NK-92 (cell line): ENCODE results near the gene ADAMTSL1.
"Not testable (repeated sequence)": the region's sequence is repeated elsewhere in the genome, so short reads cannot be mapped to it uniquely, and the experiment has no call there.

Experiments
- DNase-seq: peaks from one replicate; lab custom pipeline; 2025; ENCODE audit not compliant: unreplicated experiment; lab: John Stamatoyannopoulos, UW

ADAMTSL1 gene

GRCh38 chr9:18920141-18921084, 446.5 kb downstream of the ADAMTSL1 start:
- no peak for DNase-seq

- DNase-seq = no peak
Measured at GRCh38 chr9:18921366-18922075, 447.6 kb downstream of the ADAMTSL1 start.

GRCh38 chr9:18922161-18922885, 448.4 kb downstream of the ADAMTSL1 start:
- no peak for DNase-seq

GRCh38 chr9:18923167-18923566, 449.2 kb downstream of the ADAMTSL1 start:
- DNase-seq = no peak

GRCh38 chr9:18923671-18924430, 449.9 kb downstream of the ADAMTSL1 start:
- DNase-seq = no peak

- no peak for DNase-seq
Measured at GRCh38 chr9:18925880-18926279, 451.9 kb downstream of the ADAMTSL1 start.

- DNase-seq = no peak
Measured at GRCh38 chr9:18926513-18926912, 452.6 kb downstream of the ADAMTSL1 start.

GRCh38 chr9:18928711-18929110, 454.8 kb downstream of the ADAMTSL1 start:
- no peak for DNase-seq

- DNase-seq = not testable (repeated sequence)
Measured at GRCh38 chr9:18930611-18931010, 456.7 kb downstream of the ADAMTSL1 start.

- no peak for DNase-seq
Measured at GRCh38 chr9:18935541-18935940, 461.6 kb downstream of the ADAMTSL1 start.

GRCh38 chr9:18936094-18936871, 462.3 kb downstream of the ADAMTSL1 start:
- DNase-seq = no peak

- DNase-seq = no peak
Measured at GRCh38 chr9:18939943-18940342, 466.0 kb downstream of the ADAMTSL1 start.

GRCh38 chr9:18941060-18941740, 467.2 kb downstream of the ADAMTSL1 start:
- no peak for DNase-seq

GRCh38 chr9:18942801-18943200, 468.8 kb downstream of the ADAMTSL1 start:
- no peak for DNase-seq

- DNase-seq = no peak
Measured at GRCh38 chr9:18947892-18948339, 474.0 kb downstream of the ADAMTSL1 start.

- no peak for DNase-seq
Measured at GRCh38 chr9:18951936-18952335, 478.0 kb downstream of the ADAMTSL1 start.

GRCh38 chr9:18955626-18956025, 481.7 kb downstream of the ADAMTSL1 start:
- no peak for DNase-seq
